B cell (primary cell): Measurements from ENCODE around the gene KSR2.

ENCODE experiments used
- CTCF ChIP-seq: fragments of 200-600 bp; IDR thresholded peaks from one replicate; pipeline ENCODE4 v1.8.0; 2022; ENCODE audit warnings: antibody characterized with exemption, mild to moderate bottlenecking
- EZH2 ChIP-seq: IDR thresholded peaks from 2 replicates; pipeline ENCODE4 v1.6.1; 2012; ENCODE audit warnings: borderline replicate concordance, low read depth, mild to moderate bottlenecking, moderate library complexity, low read length; ENCODE audit not compliant: insufficient read depth, poor library complexity, severe bottlenecking

- no peak for TF ChIP-seq EZH2
- TF ChIP-seq CTCF: no peak
Observed at GRCh38 chr12:117904051-117904450, 64.7 kb downstream of the KSR2 start.
